Measurements from ENCODE around the gene SLC5A12. TPM values are rescaled to one million over a fixed set of nuclear protein-coding genes. Genes with fewer than 3 reads are reported as not detected.

Gene SLC5A12
- total and polyA plus RNA-seq, 12 donors: 0.03 to 0.33 (median 0.12) TPM; not detected in 8

GRCh38 chr11:26726960-26727359 is 5.1 kb upstream of the SLC5A12 start:
- intact Hi-C loops (cut with DNase I): no loop called here
- no peak for TF ChIP-seq CTCF (IDR thresholded peaks at IDR 0.05)
- no peak overlapping the region for H3K27ac ChIP-seq

GRCh38 chr11:26719998-26720397 is 1.9 kb downstream of the SLC5A12 start:
- TF ChIP-seq POLR2A (IDR thresholded peaks at IDR 0.05): no peak
- H3K27me3 ChIP-seq: no peaks in the 10 kb centered on the region
- no peak for DNase-seq
- 61 to 78% (median 67%) methylated on average over 2 of the region's 2 CpGs for WGBS, 4 donors
- no peak overlapping the region for H3K4me3 ChIP-seq
- no peaks in the 10 kb centered on the region for H3K9me3 ChIP-seq (replicated peaks in 1 of 3)
- H3K27ac ChIP-seq: no peak overlapping the region
- no peaks in the 10 kb centered on the region for H3K36me3 ChIP-seq (replicated peaks in 1 of 2)
- H3K4me1 ChIP-seq (replicated peaks in 1 of 2): no peaks in the 10 kb centered on the region
- intact Hi-C loops (cut with DNase I): no loop called here

More at GRCh38 chr11:26726960-26727359, 5.1 kb upstream of the SLC5A12 start:
- Histone ChIP-seq H3K27me3 (no peaks in the 10 kb centered on the region), H3K9me3 (replicated peaks in 1 of 3) (no peaks in the 10 kb centered on the region), H3K4me1 (replicated peaks in 1 of 2) (no peaks in the 10 kb centered on the region), H3K4me3 (no peak overlapping the region), H3K36me3 (replicated peaks in 1 of 2) (no peaks in the 10 kb centered on the region)
- 76 to 85% (median 80%) methylated on average over 3 of the region's 3 CpGs for WGBS, 4 donors
- no peak for DNase-seq

- Histone ChIP-seq H3K9me3 (replicated peaks in 1 of 3) (no peaks in the 10 kb centered on the region), H3K4me1 (replicated peaks in 1 of 2) (no peaks in the 10 kb centered on the region), H3K27ac (no peak overlapping the region), H3K4me3 (no peak overlapping the region), H3K36me3 (replicated peaks in 1 of 2) (no peaks in the 10 kb centered on the region), H3K27me3 (no peaks in the 10 kb centered on the region)
- TF ChIP-seq POLR2A (IDR thresholded peaks at IDR 0.05): no peak
- TF ChIP-seq CTCF (IDR thresholded peaks at IDR 0.05): no peak
- intact Hi-C loops (cut with DNase I): no loop called here
- no peak for DNase-seq
- WGBS, 4 donors: 71 to 91% (median 82%) methylated on average over 2 of the region's 2 CpGs
Observed at GRCh38 chr11:26719289-26719973, 2.4 kb downstream of the SLC5A12 start.

GRCh38 chr11:26717771-26718170 is 4.1 kb downstream of the SLC5A12 start:
- TF ChIP-seq POLR2A (IDR thresholded peaks at IDR 0.05) (no peak), CTCF (IDR thresholded peaks at IDR 0.05) (no peak)
- Histone ChIP-seq H3K27ac (no peak overlapping the region), H3K9me3 (replicated peaks in 1 of 3) (no peaks in the 10 kb centered on the region), H3K4me1 (replicated peaks in 1 of 2) (no peaks in the 10 kb centered on the region), H3K36me3 (replicated peaks in 1 of 2) (no peaks in the 10 kb centered on the region), H3K4me3 (no peak overlapping the region), H3K27me3 (no peaks in the 10 kb centered on the region)
- intact Hi-C loops (cut with DNase I): no loop called here
- DNase-seq: no peak

GRCh38 chr11:26715133-26715532 is 6.7 kb downstream of the SLC5A12 start:
- no peaks in the 10 kb centered on the region for H3K27me3 ChIP-seq
- H3K4me3 ChIP-seq: no peak overlapping the region
- H3K4me1 ChIP-seq (replicated peaks in 1 of 2): no peaks in the 10 kb centered on the region
- H3K9me3 ChIP-seq (replicated peaks in 1 of 3): no peaks in the 10 kb centered on the region
- TF ChIP-seq CTCF (IDR thresholded peaks at IDR 0.05): no peak
- no peak for TF ChIP-seq POLR2A (IDR thresholded peaks at IDR 0.05)
- no peak overlapping the region for H3K27ac ChIP-seq
- no peak for DNase-seq
- H3K36me3 ChIP-seq (replicated peaks in 1 of 2): no peaks in the 10 kb centered on the region
- intact Hi-C loops (cut with DNase I): no loop called here
- WGBS, 4 donors: 40 to 60% (median 45%) methylated on average over 1 of the region's 1 CpG
